ENCODE results near the gene UVSSA.

The UVSSA gene

DNA sequence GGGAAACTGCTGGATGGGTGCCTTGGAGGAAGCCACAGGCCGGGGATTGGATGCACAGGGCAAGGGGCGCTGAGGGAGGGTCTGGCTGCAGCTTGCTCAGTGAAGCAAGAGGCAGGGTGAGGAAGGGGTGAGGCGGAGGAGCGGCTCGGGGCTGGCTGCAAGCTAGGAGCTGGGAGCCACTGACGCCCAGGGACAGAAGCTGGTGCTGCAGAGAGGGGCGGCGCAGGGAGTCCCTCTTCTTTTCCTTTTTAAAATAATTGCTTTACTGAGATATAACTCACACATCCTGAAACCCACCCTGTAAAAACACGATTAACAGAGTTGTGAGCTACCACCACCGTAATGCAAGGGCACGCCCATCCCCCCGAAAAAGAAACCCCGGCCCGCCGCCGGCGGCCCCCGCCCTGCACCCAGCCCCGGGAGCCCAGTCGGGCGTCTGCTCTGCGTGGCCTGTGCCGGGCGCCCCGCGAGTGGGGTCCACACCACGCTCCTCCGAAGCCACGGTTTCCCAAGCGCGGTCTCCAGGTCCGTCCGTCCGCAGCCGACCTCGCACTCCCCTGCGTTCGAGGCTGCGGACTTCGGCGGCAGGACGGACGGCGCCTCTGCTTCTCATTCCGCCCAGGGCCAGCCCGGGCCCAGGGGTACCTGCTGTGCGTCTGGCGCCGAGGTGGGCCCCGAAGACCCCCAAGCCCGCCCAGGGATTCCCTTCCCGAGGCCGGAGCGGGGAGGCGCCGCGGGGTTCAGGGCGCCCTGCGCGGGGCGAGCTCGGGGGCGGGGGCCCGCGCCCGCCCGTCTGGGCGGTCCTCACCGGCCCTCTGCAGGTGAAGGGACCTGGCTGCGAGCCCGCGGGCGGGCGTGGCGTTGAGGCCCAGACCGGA, 866 bp upstream of the UVSSA start:
- Histone ChIP-seq H3K4me3 (ENCODE audit: low read depth, low read length) (peak overlapping the region; percentile 79), H3K4me1 (ENCODE audit: control insufficient read depth, insufficient read depth, low read length) (peaks cover 10% of the 10 kb centered on the region), H3K36me3 (ENCODE audit: control insufficient read depth, insufficient read depth, low read length) (peaks cover 22% of the 10 kb centered on the region), H3K9ac (ENCODE audit: low read length) (peak overlapping the region; percentile 87), H3K9me3 (ENCODE audit: control insufficient read depth, insufficient read depth, low read depth, low read length) (no peaks in the 10 kb centered on the region), H3K27me3 (ENCODE audit: control insufficient read depth, insufficient read depth, low read length) (no peaks in the 10 kb centered on the region), H3K27ac (ENCODE audit: low read depth, low read length) (peak overlapping the region; percentile 82)

DNA sequence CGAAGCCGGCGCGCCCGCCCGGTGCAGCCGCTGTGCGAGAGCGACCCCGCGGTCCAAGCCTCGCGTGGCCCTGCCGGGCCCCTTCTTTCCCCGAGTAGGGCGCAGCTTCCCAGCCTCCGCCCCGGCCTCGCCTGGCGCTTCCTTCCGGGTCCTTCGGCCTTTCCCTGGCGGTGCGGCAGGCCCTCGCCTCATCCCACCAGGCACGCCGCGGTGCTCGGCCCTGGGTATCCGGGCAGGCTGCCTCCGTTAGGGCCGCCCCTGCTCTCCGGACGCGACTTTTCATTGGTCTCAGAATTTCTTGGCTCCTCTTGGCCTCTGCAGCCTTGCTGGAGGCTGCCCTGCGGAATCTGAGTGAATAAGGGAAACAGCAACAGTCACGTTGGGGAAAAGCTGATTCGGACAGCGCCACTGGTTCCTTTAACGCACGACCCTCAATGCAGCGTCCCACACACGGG, 429 bp downstream of the UVSSA start:
- Histone ChIP-seq H3K9me3 (ENCODE audit: control insufficient read depth, insufficient read depth, low read depth, low read length) (no peaks in the 10 kb centered on the region), H3K27me3 (ENCODE audit: control insufficient read depth, insufficient read depth, low read length) (no peaks in the 10 kb centered on the region), H3K4me3 (ENCODE audit: low read depth, low read length) (peak overlapping the region; percentile 62), H3K9ac (ENCODE audit: low read length) (peak overlapping the region; percentile 66), H3K36me3 (ENCODE audit: control insufficient read depth, insufficient read depth, low read length) (peaks cover 23% of the 10 kb centered on the region), H3K27ac (ENCODE audit: low read depth, low read length) (peak overlapping the region; percentile 4; the same call in 1 of the 2 replicates), H3K4me1 (ENCODE audit: control insufficient read depth, insufficient read depth, low read length) (peaks cover 10% of the 10 kb centered on the region)

DNA sequence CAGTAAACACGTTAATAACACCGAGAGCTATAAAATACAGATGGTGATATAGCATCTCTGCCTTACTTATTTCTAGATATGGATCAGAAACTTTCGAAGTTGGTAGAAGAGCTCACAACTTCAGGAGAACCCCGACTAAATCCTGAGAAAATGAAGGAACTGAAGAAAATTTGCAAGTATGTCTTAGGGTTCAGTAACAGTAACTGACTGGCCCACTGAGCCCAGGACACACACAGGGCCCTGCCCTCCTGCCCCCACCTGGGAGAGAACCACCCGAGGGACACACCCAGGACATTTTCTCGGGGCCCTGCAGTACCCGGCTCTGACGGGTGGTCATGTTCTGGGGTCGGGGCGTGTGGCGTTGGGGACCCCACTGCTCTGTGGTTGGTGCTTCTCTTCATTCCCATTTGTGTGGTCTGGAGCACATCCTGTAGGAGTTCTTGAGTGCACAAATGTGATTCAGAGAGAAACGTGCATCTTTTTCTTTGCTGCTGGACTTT, 1.1 kb downstream of the UVSSA start:
- no peaks in the 10 kb centered on the region for H3K9me3 ChIP-seq (ENCODE audit: control insufficient read depth, insufficient read depth, low read depth, low read length)
- peak overlapping the region; percentile 62 for H3K4me3 ChIP-seq (ENCODE audit: low read depth, low read length)
- H3K4me1 ChIP-seq (ENCODE audit: control insufficient read depth, insufficient read depth, low read length): peaks cover 10% of the 10 kb centered on the region
- H3K9ac ChIP-seq (ENCODE audit: low read length): peak overlapping the region; percentile 66
- peaks cover 29% of the 10 kb centered on the region for H3K36me3 ChIP-seq (ENCODE audit: control insufficient read depth, insufficient read depth, low read length)
- peak overlapping the region; percentile 4; the same call in 1 of the 2 replicates for H3K27ac ChIP-seq (ENCODE audit: low read depth, low read length)
- no peaks in the 10 kb centered on the region for H3K27me3 ChIP-seq (ENCODE audit: control insufficient read depth, insufficient read depth, low read length)

DNA sequence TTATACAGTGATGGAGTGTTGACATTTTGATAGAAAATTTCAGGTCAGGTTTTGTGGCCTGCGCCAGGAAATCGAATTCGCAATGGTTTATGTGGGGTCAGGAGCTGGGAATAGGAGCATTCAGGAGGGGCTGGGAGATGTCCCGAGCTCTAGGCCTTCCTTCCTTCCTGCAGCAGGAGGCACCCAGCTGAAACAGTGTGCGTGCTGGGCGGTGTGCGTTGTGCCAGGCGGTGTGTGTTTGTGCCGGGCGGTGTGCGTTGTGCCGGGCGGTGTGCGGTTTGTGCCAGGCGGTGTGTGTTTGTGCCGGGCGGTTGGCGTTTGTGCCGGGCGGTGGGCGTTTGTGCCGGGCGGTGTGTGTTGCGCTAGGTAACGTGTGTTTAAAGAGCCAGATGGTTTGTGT, 1.7 kb downstream of the UVSSA start:
- Histone ChIP-seq H3K9ac (ENCODE audit: low read length) (no peak overlapping the region), H3K4me1 (ENCODE audit: control insufficient read depth, insufficient read depth, low read length) (peaks cover 10% of the 10 kb centered on the region), H3K9me3 (ENCODE audit: control insufficient read depth, insufficient read depth, low read depth, low read length) (no peaks in the 10 kb centered on the region), H3K27me3 (ENCODE audit: control insufficient read depth, insufficient read depth, low read length) (no peaks in the 10 kb centered on the region), H3K27ac (ENCODE audit: low read depth, low read length) (no peak overlapping the region), H3K36me3 (ENCODE audit: control insufficient read depth, insufficient read depth, low read length) (peaks cover 35% of the 10 kb centered on the region), H3K4me3 (ENCODE audit: low read depth, low read length) (no peak overlapping the region)

DNA sequence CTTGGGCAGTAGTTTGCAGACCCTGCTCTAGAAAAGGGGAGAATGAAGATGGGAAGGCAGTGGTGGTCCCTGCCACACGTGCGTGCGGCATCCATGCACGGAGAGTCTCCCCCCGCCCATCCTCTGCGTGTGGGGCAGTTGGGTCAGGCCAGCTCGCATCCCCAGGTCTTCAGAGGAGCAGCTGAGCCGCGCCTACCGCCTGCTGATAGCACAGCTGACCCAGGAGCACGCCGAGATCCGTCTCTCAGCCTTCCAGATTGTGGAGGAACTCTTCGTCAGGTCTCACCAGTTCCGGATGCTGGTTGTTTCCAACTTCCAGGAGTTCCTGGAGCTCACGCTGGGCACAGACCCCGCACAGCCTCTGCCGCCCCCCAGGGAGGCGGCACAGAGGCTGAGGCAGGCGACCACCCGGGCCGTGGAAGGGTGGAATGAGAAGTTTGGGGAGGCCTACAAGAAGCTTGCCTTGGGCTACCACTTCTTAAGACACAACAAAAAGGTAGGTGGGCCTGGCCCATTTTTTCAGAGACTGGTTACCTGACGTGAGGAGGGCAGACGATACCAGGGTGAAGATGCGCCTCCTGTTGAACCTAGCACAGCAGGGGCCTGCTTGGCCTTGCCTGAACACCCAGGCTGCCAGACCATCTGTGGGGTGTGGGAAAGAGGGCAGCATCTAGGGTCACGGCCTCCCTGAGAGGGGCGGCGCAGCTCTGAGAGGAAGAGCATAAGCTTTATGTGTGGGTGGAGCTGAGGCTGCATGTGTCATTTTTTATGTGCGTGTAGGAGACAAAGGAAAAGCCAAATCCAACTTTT, 2.6 kb downstream of the UVSSA start:
- Histone ChIP-seq H3K27ac (ENCODE audit: low read depth, low read length) (no peak overlapping the region), H3K27me3 (ENCODE audit: control insufficient read depth, insufficient read depth, low read length) (no peaks in the 10 kb centered on the region), H3K4me3 (ENCODE audit: low read depth, low read length) (no peak overlapping the region), H3K36me3 (ENCODE audit: control insufficient read depth, insufficient read depth, low read length) (peaks cover 39% of the 10 kb centered on the region), H3K4me1 (ENCODE audit: control insufficient read depth, insufficient read depth, low read length) (peaks cover 10% of the 10 kb centered on the region), H3K9me3 (ENCODE audit: control insufficient read depth, insufficient read depth, low read depth, low read length) (no peaks in the 10 kb centered on the region), H3K9ac (ENCODE audit: low read length) (peak overlapping the region; percentile 18)

DNA sequence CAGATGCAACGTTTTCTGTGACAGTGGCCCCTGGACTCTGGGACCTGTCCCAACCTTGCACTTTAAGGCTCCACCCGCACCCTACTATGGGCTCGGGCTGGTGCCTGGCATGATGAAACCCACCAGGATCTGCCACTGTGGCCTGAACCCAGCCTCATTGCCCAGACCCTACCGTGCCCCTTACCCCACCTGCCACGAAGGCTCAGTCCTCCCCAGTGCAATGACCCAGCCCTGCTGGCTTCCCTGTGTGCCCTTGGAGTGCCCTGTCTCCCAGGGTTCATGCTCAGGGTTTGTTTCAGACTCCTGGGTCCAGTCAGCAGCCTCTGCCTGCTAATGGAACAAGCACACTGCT, 3.1 kb downstream of the UVSSA start:
- H3K36me3 ChIP-seq (ENCODE audit: control insufficient read depth, insufficient read depth, low read length): peaks cover 45% of the 10 kb centered on the region
- no peak overlapping the region for H3K27ac ChIP-seq (ENCODE audit: low read depth, low read length)
- H3K9me3 ChIP-seq (ENCODE audit: control insufficient read depth, insufficient read depth, low read depth, low read length): no peaks in the 10 kb centered on the region
- H3K4me3 ChIP-seq (ENCODE audit: low read depth, low read length): no peak overlapping the region
- H3K4me1 ChIP-seq (ENCODE audit: control insufficient read depth, insufficient read depth, low read length): peaks cover 10% of the 10 kb centered on the region
- no peak overlapping the region for H3K9ac ChIP-seq (ENCODE audit: low read length)
- no peaks in the 10 kb centered on the region for H3K27me3 ChIP-seq (ENCODE audit: control insufficient read depth, insufficient read depth, low read length)

DNA sequence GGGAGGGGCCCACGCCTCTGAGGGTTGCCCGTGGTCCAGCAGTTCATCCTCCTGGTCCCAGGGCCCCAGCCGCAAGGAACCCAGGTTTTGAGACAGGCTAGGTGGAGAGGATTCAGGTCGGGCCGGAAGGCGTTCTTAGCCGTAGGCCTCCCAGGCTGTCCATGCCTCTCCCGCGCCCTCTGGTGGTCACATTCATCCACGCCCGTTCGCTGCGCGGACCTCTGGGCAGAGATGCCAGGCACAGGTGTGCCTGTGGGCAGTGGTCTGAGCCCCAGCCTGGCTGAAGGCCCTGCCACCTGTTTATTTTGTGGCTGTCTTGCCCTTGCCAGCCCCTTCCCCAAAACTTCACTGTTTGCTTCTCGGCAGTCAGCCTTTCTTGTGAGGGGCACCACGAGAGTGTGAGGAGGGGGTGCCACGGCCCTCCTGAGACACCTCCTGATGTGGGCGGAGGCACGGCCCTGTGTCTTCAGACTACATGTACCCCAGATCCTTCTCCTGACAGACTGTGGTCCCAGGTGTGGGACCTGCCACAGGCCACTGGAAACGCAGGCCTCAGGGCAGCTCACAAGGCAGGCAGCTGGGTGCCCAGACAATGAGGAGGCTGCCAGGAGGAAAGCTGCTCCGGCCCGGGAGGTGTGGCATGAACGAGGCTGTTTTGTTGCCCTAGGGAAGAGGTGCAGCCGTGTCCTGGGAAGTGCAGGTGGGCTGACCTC, 5.0 kb downstream of the UVSSA start:
- Histone ChIP-seq H3K4me1 (ENCODE audit: control insufficient read depth, insufficient read depth, low read length) (peaks cover 10% of the 10 kb centered on the region), H3K4me3 (ENCODE audit: low read depth, low read length) (no peak overlapping the region), H3K9ac (ENCODE audit: low read length) (no peak overlapping the region), H3K27me3 (ENCODE audit: control insufficient read depth, insufficient read depth, low read length) (no peaks in the 10 kb centered on the region), H3K9me3 (ENCODE audit: control insufficient read depth, insufficient read depth, low read depth, low read length) (no peaks in the 10 kb centered on the region), H3K27ac (ENCODE audit: low read depth, low read length) (no peak overlapping the region), H3K36me3 (ENCODE audit: control insufficient read depth, insufficient read depth, low read length) (peaks cover 61% of the 10 kb centered on the region)

DNA sequence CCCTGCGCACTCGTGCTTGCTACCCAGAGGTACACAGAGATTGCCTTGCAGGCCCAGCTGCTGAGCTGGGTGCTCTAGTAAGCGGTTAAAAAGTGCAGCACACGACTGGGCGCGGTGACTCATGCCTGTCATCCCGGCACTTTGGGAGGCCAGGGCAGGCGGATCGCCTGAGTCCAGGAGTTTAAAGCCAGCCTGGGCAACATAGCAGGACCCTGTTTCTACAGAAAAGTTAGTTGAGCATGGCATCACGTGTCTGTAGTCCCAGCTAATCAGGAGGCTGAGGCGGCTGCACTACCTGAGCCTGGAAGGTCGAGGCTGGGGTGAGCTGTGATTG, 5.5 kb downstream of the UVSSA start:
- H3K9ac ChIP-seq (ENCODE audit: low read length): no peak overlapping the region
- H3K4me3 ChIP-seq (ENCODE audit: low read depth, low read length): no peak overlapping the region
- H3K36me3 ChIP-seq (ENCODE audit: control insufficient read depth, insufficient read depth, low read length): peaks cover 65% of the 10 kb centered on the region
- no peak overlapping the region for H3K27ac ChIP-seq (ENCODE audit: low read depth, low read length)
- H3K4me1 ChIP-seq (ENCODE audit: control insufficient read depth, insufficient read depth, low read length): peaks cover 10% of the 10 kb centered on the region
- no peaks in the 10 kb centered on the region for H3K9me3 ChIP-seq (ENCODE audit: control insufficient read depth, insufficient read depth, low read depth, low read length)
- H3K27me3 ChIP-seq (ENCODE audit: control insufficient read depth, insufficient read depth, low read length): no peaks in the 10 kb centered on the region

DNA sequence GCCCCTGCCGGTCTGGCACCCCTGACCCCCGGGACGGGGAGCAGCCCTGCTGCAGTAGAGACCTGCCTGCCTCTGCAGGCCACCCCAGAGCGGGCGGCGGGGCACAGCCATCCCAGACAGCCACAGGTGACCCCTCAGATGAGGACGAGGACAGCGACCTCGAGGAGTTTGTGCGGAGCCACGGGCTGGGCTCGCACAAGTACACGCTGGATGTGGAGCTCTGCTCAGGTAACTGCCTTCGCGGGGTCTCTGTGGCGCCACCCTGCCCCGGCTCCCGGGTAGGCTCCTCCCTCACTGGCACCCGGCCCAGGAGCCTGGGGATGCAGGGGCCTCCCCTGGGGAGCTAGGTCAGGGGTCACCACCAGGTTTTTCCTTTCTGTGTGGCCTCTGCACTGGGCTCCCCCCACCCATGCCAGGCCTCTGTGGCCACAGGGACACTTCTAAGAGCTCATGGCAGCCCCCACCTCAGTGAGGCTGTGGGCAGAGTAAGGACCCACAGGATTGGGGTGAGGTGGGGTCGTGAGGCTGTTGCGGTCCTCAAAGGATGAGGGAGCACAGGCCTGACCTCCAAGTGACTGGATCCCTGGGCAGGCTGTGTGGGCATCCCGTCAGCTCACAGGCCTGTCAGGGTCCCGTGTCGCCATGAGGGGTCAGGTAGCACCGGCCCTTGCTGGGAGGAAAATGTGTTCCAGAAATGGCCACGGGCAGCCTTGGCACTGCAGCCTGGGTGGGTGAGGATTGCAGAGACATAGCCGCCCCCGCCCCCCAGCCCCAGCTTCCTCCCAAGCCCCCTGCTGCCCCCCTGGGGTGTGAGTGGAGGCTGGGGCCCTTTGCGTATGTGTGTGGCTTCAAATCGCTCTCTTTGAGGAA, 6.4 kb downstream of the UVSSA start:
- Histone ChIP-seq H3K27me3 (ENCODE audit: control insufficient read depth, insufficient read depth, low read length) (no peaks in the 10 kb centered on the region), H3K9ac (ENCODE audit: low read length) (no peak overlapping the region), H3K27ac (ENCODE audit: low read depth, low read length) (no peak overlapping the region), H3K36me3 (ENCODE audit: control insufficient read depth, insufficient read depth, low read length) (peaks cover 69% of the 10 kb centered on the region), H3K4me1 (ENCODE audit: control insufficient read depth, insufficient read depth, low read length) (peaks cover 3% of the 10 kb centered on the region), H3K4me3 (ENCODE audit: low read depth, low read length) (no peak overlapping the region), H3K9me3 (ENCODE audit: control insufficient read depth, insufficient read depth, low read depth, low read length) (no peaks in the 10 kb centered on the region)
